Suprapubic skin (tissue), 4 donors: ENCODE measurements around the gene CEACAM18. TPM values are rescaled to one million over a fixed set of nuclear protein-coding genes. Genes with fewer than 3 reads are reported as not detected.

Experiments used
- DNase-seq, 2 donors: peaks; one replicate each; pipeline ENCODE4 v3.0.0-alpha.2; 2019; ENCODE audit warnings: low spot score in 2 of 2
- H3K27ac ChIP-seq: fragments of 200-600 bp; sonication (generic); one replicate; pipeline ENCODE4 v1.5.1; 2019
- H3K27me3 ChIP-seq: fragments of 200-600 bp; sonication (generic); one replicate; pipeline ENCODE4 v1.5.1; 2019
- H3K36me3 ChIP-seq: fragments of 200-600 bp; sonication (generic); one replicate; pipeline ENCODE4 v1.5.1; 2019
- H3K4me1 ChIP-seq: fragments of 200-600 bp; sonication (generic); one replicate; pipeline ENCODE4 v1.5.1; 2019
- H3K4me3 ChIP-seq: fragments of 200-600 bp; sonication (generic); one replicate; pipeline ENCODE4 v1.5.1; 2019; ENCODE audit warnings: mild to moderate bottlenecking
- H3K9me3 ChIP-seq: fragments of 200-600 bp; sonication (generic); one replicate; pipeline ENCODE4 v1.5.1; 2019
- CTCF ChIP-seq, 2 donors: fragments of 200-600 bp in 1 of 2; fragments of 450-650 bp in 1 of 2; sonication (generic) in 1 of 2; IDR thresholded peaks; one replicate each; pipeline ENCODE4 v1.5.1; 2016 to 2019; ENCODE audit warnings: antibody characterized with exemption in 2 of 2, mild to moderate bottlenecking in 1 of 2, moderate library complexity in 1 of 2
- EP300 ChIP-seq: sonication (generic); formaldehyde crosslinking; IDR thresholded peaks from one replicate; pipeline ENCODE4 v1.6.1; 2017; ENCODE audit warnings: antibody characterized with exemption
- POLR2A ChIP-seq, 2 donors: fragments of 450-650 bp; IDR thresholded peaks; one replicate each; pipeline ENCODE4 v1.6.1; 2017; ENCODE audit warnings: antibody characterized with exemption in 2 of 2, mild to moderate bottlenecking in 2 of 2, moderate library complexity in 2 of 2
- POLR2AphosphoS5 ChIP-seq, 3 donors: sonication (generic); formaldehyde crosslinking; IDR thresholded peaks; one replicate each; pipeline ENCODE4 v1.6.1; 2017; ENCODE audit warnings: antibody characterized with exemption in 3 of 3
- WGBS: methylation state at CpG from one replicate; pipeline ENCODE4 v1.1.5; 2018; 5-methylcytosine and 5-hydroxymethylcytosine counted together
- total RNA-seq, 4 donors: library from RNA; depleted of rRNA; stranded (reverse); fragments of >200 nt; gene quantifications; one replicate each; pipeline ENCODE4 v1.1.0, GENCODE V29; 2016

The CEACAM18 gene
- total RNA-seq, 4 donors from 2014 or later, result not detected

GRCh38 chr19:51531349-51532315 lies 53.3 kb downstream of the CEACAM18 start, which contains the start of gene SIGLEC6:
SIGLEC6 (minus strand) TSS chr19:51531670; CDS start chr19:51531648, 22 bp downstream.
- TF ChIP-seq POLR2A (IDR thresholded peaks at IDR 0.05) (no peak), POLR2AphosphoS5 (IDR thresholded peaks at IDR 0.05) (no peak), EP300 (no peak), CTCF (IDR thresholded peaks at IDR 0.05) (no peak)
- DNase-seq, result no peak
- no peaks in the 10 kb centered on the region for H3K4me1 ChIP-seq
- WGBS, result 32% methylated on average over 18 of the region's 25 CpGs
- H3K9me3 ChIP-seq, result no peaks in the 10 kb centered on the region
- H3K27ac ChIP-seq, result no peak within 1 kb of the TSS
- peaks cover 20% of the 10 kb centered on the region for H3K27me3 ChIP-seq
- H3K36me3 ChIP-seq, result no peaks in the 10 kb centered on the region
- no peak within 1 kb of the TSS for H3K4me3 ChIP-seq

GRCh38 chr19:51535535-51535934 lies 57.2 kb downstream of the CEACAM18 start:
- Histone ChIP-seq H3K36me3 (no peaks in the 10 kb centered on the region), H3K4me1 (no peaks in the 10 kb centered on the region), H3K27ac (no peak overlapping the region), H3K9me3 (no peaks in the 10 kb centered on the region), H3K4me3 (no peak overlapping the region), H3K27me3 (peaks cover 36% of the 10 kb centered on the region)
- DNase-seq, result no peak
- 90% methylated on average over 1 of the region's 1 CpG for WGBS
- TF ChIP-seq EP300, result no peak
- no peak for TF ChIP-seq POLR2A (IDR thresholded peaks at IDR 0.05)
- TF ChIP-seq CTCF (IDR thresholded peaks at IDR 0.05), result no peak
- no peak for TF ChIP-seq POLR2AphosphoS5 (IDR thresholded peaks at IDR 0.05)

GRCh38 chr19:51539821-51540366 lies 61.6 kb downstream of the CEACAM18 start:
- 91% methylated on average over 4 of the region's 4 CpGs for WGBS
- H3K4me1 ChIP-seq, result no peaks in the 10 kb centered on the region
- no peak for TF ChIP-seq CTCF (IDR thresholded peaks at IDR 0.05)
- TF ChIP-seq POLR2AphosphoS5 (IDR thresholded peaks at IDR 0.05), result no peak
- TF ChIP-seq POLR2A (IDR thresholded peaks at IDR 0.05), result no peak
- TF ChIP-seq EP300, result no peak
- H3K36me3 ChIP-seq, result no peaks in the 10 kb centered on the region
- no peak for DNase-seq
- no peak overlapping the region for H3K4me3 ChIP-seq
- no peaks in the 10 kb centered on the region for H3K9me3 ChIP-seq
- peaks cover 43% of the 10 kb centered on the region for H3K27me3 ChIP-seq
- no peak overlapping the region for H3K27ac ChIP-seq

Other genes with a start within 250 kb of the CEACAM18 start
- gene SIGLECL1, start 227.5 kb upstream of the CEACAM18 start, total RNA-seq, result not detected
- gene IGLON5, start 166.9 kb upstream of the CEACAM18 start, total RNA-seq, result under 1 TPM in 1 of 4 donors, not detected in 3; 0.26 TPM
- gene VSIG10L, start 136.4 kb upstream of the CEACAM18 start, total RNA-seq, result 10 to 100 TPM; 20.4 to 35.6 (median 28.8) TPM
- gene ETFB, start 112.2 kb upstream of the CEACAM18 start, total RNA-seq, result 10 to 100 TPM; 56.7 to 69.7 (median 63.6) TPM
- gene CLDND2, start 109.5 kb upstream of the CEACAM18 start, total RNA-seq, result not detected
- gene NKG7, start 105.9 kb upstream of the CEACAM18 start, total RNA-seq, result not detected
- not detected for gene LIM2, start 90.6 kb upstream of the CEACAM18 start, total RNA-seq
- gene C19orf84, start 87.9 kb upstream of the CEACAM18 start, total RNA-seq, result not detected
- gene SIGLEC10, start 60.9 kb upstream of the CEACAM18 start, total RNA-seq, result 1 to 10 TPM; 1.2 to 3.5 (median 1.6) TPM
- gene SIGLEC8, start 20.1 kb upstream of the CEACAM18 start, total RNA-seq, result 1 to 10 TPM in 1 of 4 donors, under 1 TPM in 1, not detected in 2; 0.21 to 1.0 TPM
- not detected for gene SIGLEC12, start 23.3 kb downstream of the CEACAM18 start, total RNA-seq
- under 1 TPM in 2 of 4 donors, not detected in 2; 0.26 to 0.30 TPM for gene SIGLEC6, start 53.1 kb downstream of the CEACAM18 start, total RNA-seq
- gene ZNF175, start 92.7 kb downstream of the CEACAM18 start, total RNA-seq, result 10 to 100 TPM in 1 of 4 donors, 1 to 10 TPM in 3; 2.0 to 12.1 (median 5.1) TPM
- gene SIGLEC5, start 151.9 kb downstream of the CEACAM18 start, total RNA-seq, result under 1 TPM in 1 of 4 donors, not detected in 3; 0.38 TPM
- under 1 TPM in 3 of 4 donors, not detected in 1; 0.30 to 0.72 (median 0.36) TPM for gene SIGLEC14, start 168.3 kb downstream of the CEACAM18 start, total RNA-seq
- 10 to 100 TPM in 1 of 4 donors, 1 to 10 TPM in 3; 3.1 to 23.2 (median 7.8) TPM for gene SPACA6, start 214.8 kb downstream of the CEACAM18 start, total RNA-seq
- 1 to 10 TPM in 3 of 4 donors, not detected in 1; 2.2 to 9.8 (median 4.4) TPM for gene HAS1, start 245.5 kb downstream of the CEACAM18 start, total RNA-seq